ENCODE results near the gene MRPL19.
"Not testable (repeated sequence)": the region's sequence is repeated elsewhere in the genome, so short reads cannot be mapped to it uniquely, and the experiment has no call there.

MRPL19 gene

DNA sequence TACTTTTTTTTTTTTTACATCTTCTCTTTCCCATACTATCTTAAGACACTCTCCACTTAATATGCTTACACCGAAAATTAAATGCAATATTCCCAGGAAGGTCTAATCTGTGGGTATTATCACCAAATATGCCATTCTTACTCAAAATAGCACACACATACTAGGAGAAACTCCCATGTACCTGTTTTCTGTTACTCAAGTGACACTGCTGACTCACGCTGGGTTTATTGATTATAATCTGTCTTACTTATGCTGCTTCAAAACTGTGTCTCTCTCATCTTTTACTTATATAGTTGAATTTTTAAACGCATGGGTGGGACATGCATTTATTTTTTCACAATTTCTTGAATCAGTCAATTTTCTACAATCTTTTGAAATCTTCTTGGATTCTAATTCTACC is 29.9 kb downstream of the MRPL19 start:
- no peak for ATAC-seq (ENCODE audit: insufficient read depth, low read depth)
- no peaks in the 10 kb centered on the region for H3K79me2 ChIP-seq (ENCODE audit: insufficient read depth, low read length)
- TF ChIP-seq, protein P1, sequence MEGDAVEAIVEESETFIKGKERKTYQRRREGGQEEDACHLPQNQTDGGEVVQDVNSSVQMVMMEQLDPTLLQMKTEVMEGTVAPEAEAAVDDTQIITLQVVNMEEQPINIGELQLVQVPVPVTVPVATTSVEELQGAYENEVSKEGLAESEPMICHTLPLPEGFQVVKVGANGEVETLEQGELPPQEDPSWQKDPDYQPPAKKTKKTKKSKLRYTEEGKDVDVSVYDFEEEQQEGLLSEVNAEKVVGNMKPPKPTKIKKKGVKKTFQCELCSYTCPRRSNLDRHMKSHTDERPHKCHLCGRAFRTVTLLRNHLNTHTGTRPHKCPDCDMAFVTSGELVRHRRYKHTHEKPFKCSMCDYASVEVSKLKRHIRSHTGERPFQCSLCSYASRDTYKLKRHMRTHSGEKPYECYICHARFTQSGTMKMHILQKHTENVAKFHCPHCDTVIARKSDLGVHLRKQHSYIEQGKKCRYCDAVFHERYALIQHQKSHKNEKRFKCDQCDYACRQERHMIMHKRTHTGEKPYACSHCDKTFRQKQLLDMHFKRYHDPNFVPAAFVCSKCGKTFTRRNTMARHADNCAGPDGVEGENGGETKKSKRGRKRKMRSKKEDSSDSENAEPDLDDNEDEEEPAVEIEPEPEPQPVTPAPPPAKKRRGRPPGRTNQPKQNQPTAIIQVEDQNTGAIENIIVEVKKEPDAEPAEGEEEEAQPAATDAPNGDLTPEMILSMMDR (IDR thresholded peaks at IDR 0.05; ENCODE audit: borderline replicate concordance, extremely low read depth, low read length, poor library complexity, severe bottlenecking), result no peak
- TF ChIP-seq EZH2 (IDR thresholded peaks at IDR 0.05; ENCODE audit: borderline replicate concordance, low read depth, low read length, severe bottlenecking), result no peak
- no peaks in the 10 kb centered on the region for H3K27me3 ChIP-seq (ENCODE audit: insufficient read depth, low read length, poor library complexity)
- H3K36me3 ChIP-seq (ENCODE audit: insufficient read depth, low read length), result peaks cover 36% of the 10 kb centered on the region
- no peak for DNase-seq
- H3K4me1 ChIP-seq (ENCODE audit: insufficient read depth, low read length), result peaks cover 6% of the 10 kb centered on the region; the same call in 1 of the 2 replicates
- no peak overlapping the region for H3K9ac ChIP-seq (ENCODE audit: low read depth, low read length)
- H3K27ac ChIP-seq (ENCODE audit: low read length), result no peak overlapping the region
- H2AFZ ChIP-seq (ENCODE audit: low read depth, low read length), result no peak overlapping the region
- no peak overlapping the region for H3K4me2 ChIP-seq (ENCODE audit: insufficient read depth, low read length)
- no peak overlapping the region for H3K4me3 ChIP-seq (ENCODE audit: low read depth in 1 of 2, low read length in 2 of 2)
- H4K20me1 ChIP-seq (ENCODE audit: insufficient read depth, low read length), result no peaks in the 10 kb centered on the region
- no peaks in the 10 kb centered on the region for H3K9me3 ChIP-seq (ENCODE audit: insufficient read depth, low read length, severe bottlenecking)

DNA sequence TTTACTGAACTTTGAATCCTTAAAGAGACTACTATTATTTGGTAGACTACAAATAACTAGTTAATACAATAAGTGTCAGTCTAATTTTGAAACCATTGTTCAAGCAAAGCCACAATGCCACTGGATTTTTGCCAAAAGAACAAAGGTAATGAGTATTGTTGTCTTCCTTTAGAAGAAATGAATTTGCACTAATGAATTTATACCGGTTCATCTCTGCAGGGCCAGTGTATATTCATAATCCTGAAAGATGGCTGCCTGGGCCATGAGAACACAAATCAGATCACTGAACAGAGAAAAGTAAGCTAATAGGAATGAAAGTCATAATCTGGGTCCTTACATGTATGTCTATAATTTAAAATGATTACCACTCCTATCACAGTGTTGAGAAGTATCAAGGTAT is 33.0 kb downstream of the MRPL19 start:
- TF ChIP-seq EZH2 (IDR thresholded peaks at IDR 0.05; ENCODE audit: borderline replicate concordance, low read depth, low read length, severe bottlenecking), result no peak
- TF ChIP-seq, protein P1 (IDR thresholded peaks at IDR 0.05; ENCODE audit: borderline replicate concordance, extremely low read depth, low read length, poor library complexity, severe bottlenecking), result no peak
- no peaks in the 10 kb centered on the region for H3K79me2 ChIP-seq (ENCODE audit: insufficient read depth, low read length)
- ATAC-seq (ENCODE audit: insufficient read depth, low read depth), result no peak
- H3K27ac ChIP-seq (ENCODE audit: low read length), result no peak overlapping the region
- H2AFZ ChIP-seq (ENCODE audit: low read depth, low read length), result no peak overlapping the region
- H3K4me3 ChIP-seq (ENCODE audit: low read depth in 1 of 2, low read length in 2 of 2), result no peak overlapping the region
- H3K9ac ChIP-seq (ENCODE audit: low read depth, low read length), result no peak overlapping the region
- peaks cover 6% of the 10 kb centered on the region; the same call in 1 of the 2 replicates for H3K4me1 ChIP-seq (ENCODE audit: insufficient read depth, low read length)
- no peak overlapping the region for H3K4me2 ChIP-seq (ENCODE audit: insufficient read depth, low read length)
- no peak for DNase-seq
- H3K9me3 ChIP-seq (ENCODE audit: insufficient read depth, low read length, severe bottlenecking), result no peaks in the 10 kb centered on the region
- no peaks in the 10 kb centered on the region for H4K20me1 ChIP-seq (ENCODE audit: insufficient read depth, low read length)
- H3K36me3 ChIP-seq (ENCODE audit: insufficient read depth, low read length), result peaks cover 25% of the 10 kb centered on the region
- no peaks in the 10 kb centered on the region for H3K27me3 ChIP-seq (ENCODE audit: insufficient read depth, low read length, poor library complexity)

DNA sequence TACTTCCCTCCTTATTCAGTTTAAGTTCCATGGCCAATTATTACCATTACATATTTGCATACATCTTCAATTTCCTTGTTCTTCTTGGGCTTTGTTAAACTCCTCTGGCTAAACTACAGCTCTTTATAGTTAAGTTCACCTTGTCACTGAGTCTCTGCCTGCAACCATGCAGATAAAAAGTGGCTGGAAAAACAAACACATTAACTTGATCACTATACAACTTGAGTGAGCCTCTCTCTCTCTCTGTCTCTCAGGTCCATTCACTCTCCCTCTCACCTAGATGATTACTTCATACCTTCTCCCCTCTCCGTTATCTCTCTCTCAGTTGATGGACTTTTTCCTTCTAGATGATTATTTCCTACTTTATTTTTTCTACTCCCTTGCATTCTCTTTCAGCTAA is 33.8 kb downstream of the MRPL19 start:
- Histone ChIP-seq H2AFZ (ENCODE audit: low read depth, low read length) (no peak overlapping the region), H3K4me2 (ENCODE audit: insufficient read depth, low read length) (no peak overlapping the region), H3K27me3 (ENCODE audit: insufficient read depth, low read length, poor library complexity) (no peaks in the 10 kb centered on the region), H3K79me2 (ENCODE audit: insufficient read depth, low read length) (no peaks in the 10 kb centered on the region), H3K4me3 (ENCODE audit: low read depth in 1 of 2, low read length in 2 of 2) (no peak overlapping the region), H3K27ac (ENCODE audit: low read length) (no peak overlapping the region), H3K9me3 (ENCODE audit: insufficient read depth, low read length, severe bottlenecking) (no peaks in the 10 kb centered on the region), H4K20me1 (ENCODE audit: insufficient read depth, low read length) (no peaks in the 10 kb centered on the region), H3K36me3 (ENCODE audit: insufficient read depth, low read length) (peaks cover 32% of the 10 kb centered on the region), H3K9ac (ENCODE audit: low read depth, low read length) (no peak overlapping the region), H3K4me1 (ENCODE audit: insufficient read depth, low read length) (peaks cover 6% of the 10 kb centered on the region; the same call in 1 of the 2 replicates)
- no peak for DNase-seq
- TF ChIP-seq, protein P1 (IDR thresholded peaks at IDR 0.05; ENCODE audit: borderline replicate concordance, extremely low read depth, low read length, poor library complexity, severe bottlenecking), result no peak
- no peak for TF ChIP-seq EZH2 (IDR thresholded peaks at IDR 0.05; ENCODE audit: borderline replicate concordance, low read depth, low read length, severe bottlenecking)
- ATAC-seq (ENCODE audit: insufficient read depth, low read depth), result no peak

DNA sequence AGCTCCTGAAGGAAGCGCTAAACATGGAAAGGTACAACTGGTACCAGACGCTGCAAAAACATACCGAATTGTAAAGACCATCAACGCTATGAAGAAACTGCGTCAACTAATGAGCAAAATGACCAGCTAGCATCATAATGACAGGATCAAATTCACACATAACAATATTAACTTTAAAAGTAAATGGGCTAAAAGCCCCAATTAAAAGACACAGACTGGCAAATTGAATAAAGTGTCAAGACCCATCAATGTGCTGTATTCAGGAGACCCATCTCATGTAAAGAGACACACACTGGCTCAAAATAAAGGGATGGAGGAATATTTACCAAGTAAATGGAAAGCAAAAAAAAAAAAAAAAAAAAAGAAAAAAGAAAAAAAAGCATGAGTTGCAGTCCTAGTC is 36.8 kb downstream of the MRPL19 start:
- H3K27me3 ChIP-seq (ENCODE audit: insufficient read depth, low read length, poor library complexity); H3K9ac ChIP-seq (ENCODE audit: low read depth, low read length); DNase-seq; H3K79me2 ChIP-seq (ENCODE audit: insufficient read depth, low read length); H4K20me1 ChIP-seq (ENCODE audit: insufficient read depth, low read length); H3K4me3 ChIP-seq (ENCODE audit: low read depth in 1 of 2, low read length in 2 of 2); H2AFZ ChIP-seq (ENCODE audit: low read depth, low read length); H3K4me1 ChIP-seq (ENCODE audit: insufficient read depth, low read length); H3K9me3 ChIP-seq (ENCODE audit: insufficient read depth, low read length, severe bottlenecking); ATAC-seq (ENCODE audit: insufficient read depth, low read depth); H3K27ac ChIP-seq (ENCODE audit: low read length); H3K4me2 ChIP-seq (ENCODE audit: insufficient read depth, low read length): not testable (repeated sequence)
- H3K36me3 ChIP-seq (ENCODE audit: insufficient read depth, low read length), result peaks cover 58% of the 10 kb centered on the region
